BLaER1 treated with 17β-estradiol and CSF1 and Interleukin-3, amounts not matched to agents 10 nM and 100 nM (cell line): ENCODE measurements around the gene IL32.
"Not testable (repeated sequence)": the region's sequence is repeated elsewhere in the genome, so short reads cannot be mapped to it uniquely, and the experiment has no call there.

Experiments used
- H3K27ac ChIP-seq, 11 experiments: shearing (Covaris generic); formaldehyde crosslinking; 2 replicates each; pipeline ENCODE4 v1.8.1; 2022
- H3K27me3 ChIP-seq, 11 experiments: shearing (Covaris generic); formaldehyde crosslinking; 2 replicates each; pipeline ENCODE4 v1.8.1; 2022
- H3K36me3 ChIP-seq, 11 experiments: shearing (Covaris generic); formaldehyde crosslinking; 2 replicates each; pipeline ENCODE4 v1.8.1; 2022
- H3K4me1 ChIP-seq, 10 experiments: shearing (Covaris generic); formaldehyde crosslinking; 2 replicates each; pipeline ENCODE4 v1.8.1; 2022
- H3K4me2 ChIP-seq, 11 experiments: shearing (Covaris generic); formaldehyde crosslinking; 2 replicates each; pipeline ENCODE4 v1.8.1; 2022
- H3K4me3 ChIP-seq, 10 experiments: shearing (Covaris generic); formaldehyde crosslinking; 2 replicates each; pipeline ENCODE4 v1.8.1; 2022
- H3K9ac ChIP-seq, 11 experiments: shearing (Covaris generic); formaldehyde crosslinking; 2 replicates each; pipeline ENCODE4 v1.8.1; 2022
- H3K9me3 ChIP-seq, 11 experiments: shearing (Covaris generic); formaldehyde crosslinking; replicated peaks in 1 of 11; 2 replicates each; pipeline ENCODE4 v1.8.1; 2022
- H4K20me1 ChIP-seq, 11 experiments: shearing (Covaris generic); formaldehyde crosslinking; 2 replicates each; pipeline ENCODE4 v1.8.1; 2022
- Cebpa-rat ChIP-seq, 11 experiments: shearing (Covaris generic); IDR thresholded peaks; 2 replicates each; pipeline ENCODE4 v1.8.1; 2022

The IL32 gene

GRCh38 chr16:3054965-3055733 lies 10.3 kb upstream of the IL32 start:
- Histone ChIP-seq H3K27me3 (peaks cover 3 to 13% (median 7%) of the 10 kb centered on the region in 11 experiments), H3K36me3 (peaks cover 0 to 42% (median 4%) of the 10 kb centered on the region in 11 experiments; a peak in 11 of 22 replicates), H3K4me3 (peak overlapping the region in 7 of 10 experiments; percentile 29 to 49 (median 43); a peak in 12 of 20 replicates), H3K27ac (peak overlapping the region in 9 of 11 experiments; percentile 53 to 96 (median 92); a peak in 18 of 22 replicates), H3K4me2 (peak overlapping the region; percentile 84 to 100 (median 98)), H4K20me1 (peaks cover 0 to 6% (median 0%) of the 10 kb centered on the region in 11 experiments; a peak in 3 of 22 replicates), H3K9ac (peak overlapping the region in 9 of 11 experiments; percentile 26 to 98 (median 72); a peak in 17 of 22 replicates), H3K4me1 (peaks cover 71 to 93% (median 90%) of the 10 kb centered on the region in 10 experiments), H3K9me3 (no peaks in the 10 kb centered on the region)
- peak in 6 of 11 experiments; percentile 11 to 86 (median 76); a peak in 9 of 22 replicates for TF ChIP-seq Cebpa-rat (IDR thresholded peaks at IDR 0.05)

GRCh38 chr16:3055734-3056115 lies 9.7 kb upstream of the IL32 start:
- H3K4me3 ChIP-seq, result peak overlapping the region in 5 of 10 experiments; percentile 38 to 49 (median 45); a peak in 8 of 20 replicates
- peak overlapping the region; percentile 84 to 100 (median 98) for H3K4me2 ChIP-seq
- peaks cover 0 to 42% (median 4%) of the 10 kb centered on the region in 11 experiments; a peak in 11 of 22 replicates for H3K36me3 ChIP-seq
- not testable (repeated sequence) for H3K27me3 ChIP-seq, H3K9me3 ChIP-seq, H4K20me1 ChIP-seq
- H3K9ac ChIP-seq, result peak overlapping the region in 9 of 11 experiments; percentile 26 to 98 (median 72); a peak in 17 of 22 replicates
- H3K27ac ChIP-seq, result peak overlapping the region in 9 of 11 experiments; percentile 53 to 96 (median 92); a peak in 18 of 22 replicates
- peaks cover 68 to 91% (median 87%) of the 10 kb centered on the region in 10 experiments for H3K4me1 ChIP-seq

- Histone ChIP-seq H3K4me3 (peak overlapping the region in 5 of 10 experiments; percentile 77 to 94 (median 87); a peak in 8 of 20 replicates), H3K36me3 (peaks cover 0 to 38% (median 4%) of the 10 kb centered on the region in 11 experiments; a peak in 11 of 22 replicates), H3K4me2 (peak overlapping the region; percentile 95 to 100 (median 99)), H3K9ac (peak overlapping the region in 7 of 11 experiments; percentile 38 to 98 (median 95); a peak in 13 of 22 replicates), H3K27ac (peak overlapping the region in 8 of 11 experiments; percentile 20 to 96 (median 92); a peak in 15 of 22 replicates), H3K4me1 (peaks cover 60 to 83% (median 79%) of the 10 kb centered on the region in 10 experiments), H4K20me1 (peaks cover 0 to 6% (median 0%) of the 10 kb centered on the region in 11 experiments; a peak in 3 of 22 replicates), H3K27me3 (0 out of 22 replicates have a peak, but pooled peaks cover 0 to under 1% (median 0%) of the 10 kb centered on the region in 11 experiments), H3K9me3 (no peaks in the 10 kb centered on the region)
- TF ChIP-seq Cebpa-rat (IDR thresholded peaks at IDR 0.05), result no peak
Measured at GRCh38 chr16:3056336-3057180, 8.9 kb upstream of the IL32 start.

GRCh38 chr16:3057181-3058138 lies 8.0 kb upstream of the IL32 start:
- no peak for TF ChIP-seq Cebpa-rat (IDR thresholded peaks at IDR 0.05)
- Histone ChIP-seq H3K27ac (peak overlapping the region in 8 of 11 experiments; percentile 87 to 96 (median 92); a peak in 14 of 22 replicates), H3K4me3 (peak overlapping the region; percentile 77 to 94 (median 88)), H3K36me3 (peaks cover 0 to 34% (median 4%) of the 10 kb centered on the region in 11 experiments; a peak in 11 of 22 replicates), H4K20me1 (peaks cover 0 to 6% (median 0%) of the 10 kb centered on the region in 11 experiments; a peak in 3 of 22 replicates), H3K4me1 (peaks cover 55 to 74% (median 70%) of the 10 kb centered on the region in 10 experiments), H3K9ac (peak overlapping the region; percentile 84 to 98 (median 94); a peak in 20 of 22 replicates), H3K27me3 (no peaks in the 10 kb centered on the region), H3K9me3 (no peaks in the 10 kb centered on the region), H3K4me2 (peak overlapping the region; percentile 95 to 100 (median 99))

- H3K9ac ChIP-seq, result peak overlapping the region; percentile 84 to 98 (median 94)
- no peak for TF ChIP-seq Cebpa-rat (IDR thresholded peaks at IDR 0.05)
- peaks cover 0 to 34% (median 4%) of the 10 kb centered on the region in 11 experiments; a peak in 11 of 22 replicates for H3K36me3 ChIP-seq
- peaks cover 52 to 65% (median 62%) of the 10 kb centered on the region in 10 experiments for H3K4me1 ChIP-seq
- no peaks in the 10 kb centered on the region for H3K9me3 ChIP-seq
- peaks cover 0 to 6% (median 0%) of the 10 kb centered on the region in 11 experiments; a peak in 3 of 22 replicates for H4K20me1 ChIP-seq
- H3K4me2 ChIP-seq, result peak overlapping the region; percentile 95 to 100 (median 99)
- H3K27ac ChIP-seq, result peak overlapping the region; percentile 79 to 96 (median 90); a peak in 21 of 22 replicates
- H3K4me3 ChIP-seq, result peak overlapping the region; percentile 77 to 94 (median 88)
- H3K27me3 ChIP-seq, result no peaks in the 10 kb centered on the region
Measured at GRCh38 chr16:3058139-3059030, 7.1 kb upstream of the IL32 start.

- peak overlapping the region; percentile 77 to 94 (median 88) for H3K4me3 ChIP-seq
- no peaks in the 10 kb centered on the region for H3K9me3 ChIP-seq
- H3K9ac ChIP-seq, result peak overlapping the region; percentile 84 to 98 (median 94)
- no peak for TF ChIP-seq Cebpa-rat (IDR thresholded peaks at IDR 0.05)
- peak overlapping the region; percentile 79 to 96 (median 90); a peak in 21 of 22 replicates for H3K27ac ChIP-seq
- peak overlapping the region; percentile 95 to 100 (median 99) for H3K4me2 ChIP-seq
- H4K20me1 ChIP-seq, result peaks cover 0 to 6% (median 0%) of the 10 kb centered on the region in 11 experiments; a peak in 3 of 22 replicates
- no peaks in the 10 kb centered on the region for H3K27me3 ChIP-seq
- peaks cover 0 to 26% (median 0%) of the 10 kb centered on the region in 11 experiments; a peak in 7 of 22 replicates for H3K36me3 ChIP-seq
- peaks cover 44 to 57% (median 54%) of the 10 kb centered on the region in 10 experiments for H3K4me1 ChIP-seq
Measured at GRCh38 chr16:3059041-3059722, 6.3 kb upstream of the IL32 start.
